GM21786 (cell line): ENCODE measurements around the gene RNF214.
"Not testable (repeated sequence)": the region's sequence is repeated elsewhere in the genome, so short reads cannot be mapped to it uniquely, and the experiment has no call there.

Experiments used
- ATAC-seq: cut with Tn5 transposase; IDR thresholded peaks from one replicate; pipeline ENCODE4 v1.9.1; 2021; ENCODE audit not compliant: unreplicated experiment

RNF214 gene

DNA sequence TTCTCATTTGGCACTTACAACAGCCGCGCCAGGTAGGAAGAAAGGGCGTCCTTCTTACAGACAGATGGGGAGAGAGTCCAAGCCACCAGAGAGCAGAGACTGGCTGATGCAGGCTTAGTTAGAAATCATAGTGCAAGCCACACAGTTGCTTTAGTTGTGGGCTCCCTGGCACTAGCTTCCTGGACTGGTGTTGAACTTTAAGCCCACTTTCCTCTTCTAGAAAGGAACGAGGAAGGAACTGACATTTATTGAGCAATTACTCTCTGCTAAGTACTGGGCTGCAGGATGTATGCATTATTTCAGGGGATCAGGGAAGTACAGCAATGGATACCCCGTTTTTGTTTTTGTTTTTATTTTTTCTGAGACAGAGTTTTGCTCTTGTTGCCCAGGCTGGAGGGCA lies 80.6 kb downstream of the RNF214 start:
- ATAC-seq, result no peak

DNA sequence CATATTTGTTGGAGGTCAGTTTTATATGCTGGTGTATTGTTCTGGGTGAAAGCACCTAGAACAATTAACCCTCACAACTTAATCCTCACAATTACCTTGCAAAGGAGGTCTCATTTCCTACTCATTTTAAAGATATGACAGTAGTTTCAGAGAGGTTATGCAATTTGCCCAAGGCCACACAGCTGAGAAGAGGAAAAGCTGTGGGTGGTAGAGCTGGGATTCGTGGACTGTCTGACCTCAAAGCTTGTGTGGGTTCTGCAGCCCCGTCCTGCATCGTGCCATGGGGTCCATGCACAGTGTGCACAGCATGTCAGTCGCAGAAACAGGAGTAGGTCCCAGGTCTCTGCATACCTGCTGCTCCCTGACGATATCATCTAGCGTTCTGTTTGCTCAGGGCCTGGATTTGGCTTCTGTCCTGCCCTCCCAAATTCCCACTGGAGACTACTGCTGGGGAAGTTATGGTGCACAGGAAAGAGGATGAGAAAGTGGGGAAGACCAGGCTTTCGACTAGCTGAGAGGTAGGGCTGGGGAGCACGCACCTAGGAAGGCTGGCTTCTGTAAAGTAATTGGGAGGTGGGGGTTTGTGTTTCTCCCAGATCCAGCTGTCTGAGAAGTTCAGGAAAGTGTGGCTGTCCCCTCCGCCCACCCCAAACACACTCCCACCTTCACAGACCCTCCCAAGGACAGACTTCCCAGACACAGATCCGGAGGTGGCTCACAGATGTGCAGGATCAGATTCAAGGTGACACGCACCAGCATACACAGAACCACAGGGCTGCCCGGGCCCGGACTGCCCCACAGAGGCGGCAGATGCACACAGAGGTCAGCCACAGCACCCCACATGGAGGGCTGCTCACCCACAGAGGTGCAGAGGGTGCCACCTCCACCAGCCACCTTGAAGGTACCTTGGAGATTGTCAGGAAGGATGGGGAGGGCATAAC lies 81.6 kb downstream of the RNF214 start:
- ATAC-seq, result no peak

GRCh38 chr11:117314840-117315239 lies 82.4 kb downstream of the RNF214 start:
- no peak for ATAC-seq

DNA sequence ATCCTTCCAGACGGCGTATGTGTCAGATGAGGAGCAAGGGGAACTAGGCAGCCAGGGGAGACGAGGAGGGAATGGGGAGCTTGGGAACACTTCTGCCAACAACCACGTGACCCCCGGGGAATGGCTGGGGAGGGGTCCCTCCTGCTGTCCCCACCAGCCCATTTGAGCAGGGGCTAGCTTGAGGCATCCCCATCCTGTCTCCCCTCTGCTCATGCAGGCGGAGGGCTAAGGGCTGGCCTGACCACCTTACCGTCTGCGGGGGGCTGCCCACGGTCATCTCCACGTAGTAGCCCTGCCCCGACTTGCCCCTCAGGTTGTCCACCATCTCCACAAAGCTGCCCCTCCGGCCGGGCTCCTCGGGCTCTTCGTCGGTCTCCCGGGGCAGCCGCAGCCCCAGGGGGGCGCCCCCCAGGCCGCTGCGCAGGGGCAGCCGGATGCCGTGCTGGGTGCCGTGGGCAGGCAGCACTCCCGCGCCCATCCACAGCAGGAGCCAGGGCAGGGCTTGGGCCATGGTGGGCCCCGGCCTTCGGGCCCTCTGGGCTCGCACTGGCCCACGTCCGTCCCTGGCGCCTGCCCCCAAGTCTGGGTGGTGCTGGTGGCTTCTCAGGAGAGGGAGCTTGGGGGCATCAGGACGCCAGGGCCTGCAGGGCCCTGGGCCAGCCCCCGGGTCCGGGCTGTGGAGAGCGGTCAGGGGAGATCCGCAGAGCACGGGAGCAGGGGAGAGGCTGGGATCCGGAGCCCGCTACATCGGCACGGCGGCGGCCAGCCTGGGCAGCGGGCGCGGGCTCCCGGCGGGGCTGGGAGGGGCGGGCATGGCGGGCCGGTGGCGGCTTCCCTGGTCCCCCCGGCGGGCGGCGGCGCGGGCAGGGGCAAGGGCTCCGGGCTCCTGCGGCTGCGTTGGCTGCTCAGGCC lies 83.1 kb downstream of the RNF214 start:
- ATAC-seq, result no peak

- no peak for ATAC-seq
Measured at GRCh38 chr11:117316197-117316961, 83.9 kb downstream of the RNF214 start, which contains the start of gene BACE1. BACE1 (minus strand) TSS chr11:117316256; CDS start chr11:117315795, 461 bp downstream.

- no peak for ATAC-seq
Measured at GRCh38 chr11:117318738-117319137, 86.3 kb downstream of the RNF214 start.

- no peak for ATAC-seq
Measured at GRCh38 chr11:117319214-117319840, 86.9 kb downstream of the RNF214 start.

DNA sequence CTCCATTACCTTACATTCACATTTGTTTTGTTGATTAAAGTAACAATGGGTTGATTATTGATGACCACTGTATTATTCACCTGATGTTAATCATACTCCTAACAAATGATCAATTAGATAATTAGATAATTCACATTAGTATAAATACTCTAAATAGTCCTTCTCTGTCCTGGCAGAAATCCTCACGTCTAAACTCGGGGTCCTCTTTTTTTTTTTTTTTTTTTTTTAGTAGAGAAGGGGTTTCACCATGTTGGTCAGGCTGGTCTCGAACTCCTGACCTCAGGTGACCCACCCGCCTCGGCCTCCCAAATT lies 94.7 kb downstream of the RNF214 start:
- ATAC-seq, result not testable (repeated sequence)

GRCh38 chr11:117327567-117328374 lies 95.3 kb downstream of the RNF214 start, which contains the start of gene CEP164:
CEP164 (plus strand) TSS chr11:117327854; CDS start chr11:117338587, 10,733 bp downstream.
- ATAC-seq, result peak; percentile 96

- ATAC-seq, result peak; percentile 3
Measured at GRCh38 chr11:117328375-117329010, 96.0 kb downstream of the RNF214 start.

DNA sequence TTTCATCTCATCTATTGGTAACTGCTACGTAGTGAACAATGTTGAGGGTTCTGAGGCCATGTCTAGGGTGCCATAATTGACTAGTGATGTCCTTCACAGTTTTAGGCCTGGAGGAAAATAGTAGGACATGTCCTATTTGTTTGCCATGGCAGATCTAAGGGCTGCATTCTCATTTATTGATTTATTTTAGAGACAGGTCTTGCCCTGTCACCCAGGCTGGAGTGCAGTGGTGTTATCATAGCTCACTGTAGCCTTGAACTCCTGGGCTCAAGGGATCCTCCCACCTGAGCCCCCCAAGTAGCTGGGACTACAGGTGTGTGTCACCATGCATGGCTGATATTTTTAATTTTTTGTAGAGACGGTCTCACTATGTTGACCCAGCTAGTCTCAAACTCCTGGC lies 100.4 kb downstream of the RNF214 start:
- no peak for ATAC-seq

- ATAC-seq, result no peak
Measured at GRCh38 chr11:117333917-117334316, 101.4 kb downstream of the RNF214 start.

DNA sequence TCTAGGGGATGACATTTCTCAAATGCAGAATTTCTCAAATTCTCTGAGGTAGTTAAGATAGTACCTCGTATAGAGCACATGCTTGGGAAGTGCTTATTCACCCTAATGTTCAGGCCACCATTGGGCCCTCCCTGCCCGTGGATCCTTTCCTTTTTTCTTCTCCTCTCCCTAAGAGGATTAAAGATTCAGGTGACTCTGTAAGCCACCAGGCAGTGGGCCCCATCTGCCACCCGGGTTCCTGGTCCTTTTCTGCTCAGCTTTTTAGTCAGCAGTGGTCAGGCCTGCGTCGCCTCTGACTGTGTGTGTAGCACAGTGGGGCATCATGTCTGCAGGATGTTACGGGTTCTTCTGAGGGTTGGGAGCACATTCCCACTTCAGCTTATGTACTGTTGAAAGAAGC lies 102.4 kb downstream of the RNF214 start:
- no peak for ATAC-seq

GRCh38 chr11:117335399-117335798 lies 102.9 kb downstream of the RNF214 start:
- ATAC-seq, result no peak
